Nucleus accumbens (tissue), 56 donors: Measurements from ENCODE around the gene CD180.
A peak's percentile ranks its signal among the peaks of the same experiment; 100 is the strongest.

Source experiments
- DNase-seq, 56 donors: peaks; one replicate each; lab custom pipeline; 2025; lab: John Stamatoyannopoulos, UW

Gene CD180

GRCh38 chr5:67214707-67215447 lies 18.3 kb upstream of the CD180 start:
- DNase-seq, result no peak

- DNase-seq, result no peak
These were observed 17.4 kb upstream of the CD180 start for GRCh38 chr5:67214036-67214435.

- DNase-seq, result no peak
These were observed 15.3 kb upstream of the CD180 start for GRCh38 chr5:67211926-67212325.

GRCh38 chr5:67209141-67209771 lies 12.7 kb upstream of the CD180 start:
- DNase-seq, result peak in 46 of 56 donors; percentile 7 to 76 (median 38)

DNA sequence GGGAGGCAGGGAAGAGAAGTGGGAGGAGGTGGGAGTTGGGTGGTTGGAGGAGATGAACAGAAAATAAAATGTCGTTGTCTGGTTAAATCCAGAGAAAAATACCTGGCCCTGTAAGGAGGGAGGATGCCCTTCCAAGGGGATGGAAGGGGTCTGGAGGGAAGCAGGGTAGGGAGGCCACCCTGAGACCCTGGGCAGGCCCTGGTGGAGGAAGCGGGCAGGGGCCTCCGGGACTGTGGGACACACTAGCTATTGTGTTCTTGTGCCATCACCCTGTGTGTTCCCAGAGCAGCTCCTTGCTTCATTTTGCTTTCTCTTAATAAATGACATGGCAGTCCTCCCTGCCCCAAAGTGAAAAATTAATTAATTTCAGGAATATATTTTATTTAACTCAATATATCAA lies 11.8 kb upstream of the CD180 start:
- no peak for DNase-seq

- DNase-seq, result no peak
These were observed 10.3 kb upstream of the CD180 start for GRCh38 chr5:67206929-67207328.

DNA sequence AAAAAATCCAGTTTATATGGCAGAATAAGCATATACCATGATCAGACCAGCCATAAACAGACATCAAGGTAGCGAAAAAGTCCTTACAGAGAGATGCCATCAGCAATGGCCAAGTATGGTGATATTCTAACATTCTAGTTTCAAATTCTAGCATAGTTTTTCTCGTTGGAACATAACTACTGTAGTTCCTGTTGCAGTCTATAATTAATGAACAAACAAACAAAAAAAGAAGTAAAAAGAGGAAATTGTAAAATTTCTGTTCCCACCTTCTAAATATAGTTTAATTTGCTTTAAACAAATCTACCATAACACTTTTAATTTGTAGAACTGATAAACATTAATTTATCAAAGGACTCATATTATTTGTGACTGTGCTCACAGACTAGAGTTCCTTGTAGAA lies 9.9 kb upstream of the CD180 start:
- DNase-seq, result no peak

DNA sequence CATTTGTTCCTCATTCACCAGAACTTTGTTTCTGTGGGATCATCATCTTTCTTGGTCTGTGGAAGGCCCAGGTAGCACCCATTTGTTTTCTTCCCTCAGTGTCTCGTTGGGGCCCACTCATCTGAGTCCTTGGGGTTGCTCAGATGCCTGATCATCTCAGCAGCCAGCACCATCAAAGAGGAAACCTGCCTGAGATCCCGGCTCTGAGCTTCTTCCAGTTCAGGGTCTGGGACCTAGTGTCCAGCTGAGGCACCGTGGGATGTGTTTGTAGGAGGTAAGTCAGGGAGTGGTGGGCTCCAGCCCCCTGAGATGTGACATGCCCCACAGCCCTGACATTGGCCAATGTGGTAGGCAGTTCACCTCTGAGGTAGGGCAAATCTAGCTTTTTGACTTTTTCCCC lies 9.4 kb upstream of the CD180 start:
- no peak for DNase-seq

DNA sequence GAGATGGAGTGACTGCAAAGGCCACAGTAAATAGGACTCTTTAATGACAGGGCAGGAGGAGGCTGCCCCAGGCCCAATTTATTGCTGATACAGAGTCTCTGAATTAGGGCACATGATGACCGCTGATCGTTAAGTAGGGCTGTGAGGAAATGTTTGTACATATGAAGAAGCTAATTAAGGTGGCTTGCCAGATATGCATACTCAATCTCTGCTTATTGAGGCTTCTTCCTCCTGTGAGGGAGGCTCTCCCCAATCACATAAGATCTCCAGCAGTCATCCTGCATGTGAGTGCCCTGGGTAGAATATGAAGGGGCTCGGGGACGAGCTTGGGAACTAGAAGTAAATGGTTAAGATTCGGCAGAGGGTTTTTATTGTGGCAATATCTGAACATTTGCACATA lies 8.2 kb upstream of the CD180 start:
- DNase-seq, result no peak

DNA sequence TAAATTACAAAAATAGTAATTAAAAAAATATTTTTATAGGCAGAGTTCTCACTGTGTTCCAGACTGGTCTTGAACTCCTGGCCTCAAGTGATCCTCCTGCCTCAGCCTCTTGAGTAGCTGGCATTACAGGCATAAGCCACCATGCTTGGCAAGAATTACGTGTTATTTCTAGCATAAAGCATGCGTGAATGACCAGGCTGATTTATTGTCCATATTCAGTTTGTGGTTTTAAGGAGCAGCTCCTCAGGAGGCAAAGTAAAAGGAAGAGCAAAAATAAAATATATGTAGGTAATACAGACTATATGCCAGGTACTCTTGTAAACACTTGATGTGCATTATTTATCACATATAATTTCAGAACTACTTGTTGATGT lies 7.1 kb upstream of the CD180 start:
- DNase-seq, result no peak

- DNase-seq, result no peak
These were observed 6.2 kb upstream of the CD180 start for GRCh38 chr5:67202828-67203227.

GRCh38 chr5:67201897-67202549 lies 5.4 kb upstream of the CD180 start:
- no peak for DNase-seq

DNA sequence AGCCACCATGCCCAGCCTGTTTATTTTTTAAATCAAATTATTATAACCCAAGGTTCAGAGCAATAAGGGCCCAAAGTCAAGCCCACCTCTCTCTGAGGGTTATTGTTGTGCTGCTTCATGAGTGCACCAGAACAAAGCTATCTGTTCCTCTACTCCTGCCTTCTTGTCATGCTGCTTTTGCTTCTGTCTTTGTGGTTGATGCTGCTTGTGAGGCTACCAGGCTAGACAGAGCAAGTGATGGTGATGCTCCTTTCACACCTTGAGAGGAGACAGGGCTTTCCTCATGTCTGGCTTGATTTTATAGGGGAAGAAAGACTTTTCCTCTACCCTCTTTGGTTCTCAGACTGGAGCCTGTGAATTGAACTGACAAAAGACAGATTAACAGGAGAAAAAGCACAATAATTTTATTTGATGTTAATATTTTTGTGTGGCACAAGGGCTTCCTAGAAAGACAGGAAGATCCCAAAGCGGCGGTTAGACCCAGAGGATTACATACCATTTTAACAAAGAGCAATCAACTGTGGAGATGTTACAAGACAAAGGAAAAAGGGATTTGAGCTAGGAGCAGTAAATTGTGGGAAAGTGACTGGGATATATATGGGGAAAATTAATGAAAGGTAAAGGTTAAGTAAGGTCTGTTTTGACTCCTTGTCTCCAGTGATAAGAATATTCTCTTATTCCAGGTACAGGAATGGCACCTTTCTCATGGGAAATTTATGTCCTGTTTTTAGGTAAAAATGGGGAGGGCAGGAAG lies 4.4 kb upstream of the CD180 start:
- DNase-seq, result no peak

DNA sequence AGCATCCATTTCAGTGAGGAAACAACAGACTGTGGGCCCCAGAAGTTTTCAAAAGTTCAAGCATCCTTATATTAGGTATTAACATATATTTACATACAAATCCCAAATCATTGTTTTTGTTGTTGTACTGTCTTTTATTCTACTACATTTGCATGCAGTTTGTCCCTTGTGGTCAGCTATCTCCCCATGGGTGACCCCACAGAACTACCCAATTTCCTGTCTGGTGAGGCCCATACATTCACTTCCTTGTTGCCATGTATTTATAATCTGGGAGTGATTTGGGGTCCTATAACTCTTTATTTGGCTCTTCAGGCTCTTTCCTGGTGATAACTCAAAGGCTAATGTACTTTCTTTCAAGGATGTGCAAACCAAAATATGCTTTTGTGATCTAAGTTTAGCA lies 3.3 kb upstream of the CD180 start:
- no peak for DNase-seq

GRCh38 chr5:67198917-67199316 lies 2.3 kb upstream of the CD180 start:
- no peak for DNase-seq

DNA sequence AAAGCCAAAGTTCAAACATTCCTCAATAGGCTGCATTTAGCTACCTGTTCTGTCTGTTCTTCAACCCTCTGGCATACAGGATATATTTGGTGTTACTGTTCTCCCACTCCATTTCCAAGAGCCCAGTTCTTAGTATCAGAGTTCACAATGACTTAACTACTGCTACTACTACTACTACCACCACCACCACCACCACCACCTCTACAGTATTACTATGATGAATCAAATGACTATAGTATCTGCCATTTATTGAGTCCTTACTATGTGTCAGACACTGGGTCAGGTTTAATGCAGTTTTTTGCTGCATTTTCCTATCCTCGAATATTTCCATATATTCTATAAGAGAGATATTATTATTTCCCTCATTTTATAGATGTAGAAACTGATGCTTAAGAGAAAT lies 937 bp upstream of the CD180 start:
- no peak for DNase-seq

GRCh38 chr5:67195406-67196275 lies 958 bp downstream of the CD180 start:
- peak in 3 of 56 donors; percentile 11 to 29 (median 17) for DNase-seq

DNA sequence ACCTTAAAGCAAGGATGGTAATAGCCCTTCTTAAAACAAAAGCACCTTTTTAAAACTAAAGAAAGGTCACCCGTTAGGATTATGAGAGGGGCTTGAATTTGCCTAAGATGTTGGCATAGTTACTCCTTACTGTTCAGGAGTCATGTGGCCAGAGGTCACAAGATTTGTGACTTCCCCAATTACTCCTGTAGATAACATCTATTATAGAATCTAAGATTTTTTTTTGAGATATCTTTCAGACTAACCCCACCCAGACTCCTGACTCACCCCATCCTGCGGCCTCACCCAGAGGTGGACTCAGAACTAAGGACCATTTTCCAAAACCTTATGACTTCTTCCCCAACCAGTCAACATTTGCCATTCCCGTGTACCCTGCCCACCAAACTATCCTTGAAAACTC lies 2.4 kb downstream of the CD180 start:
- no peak for DNase-seq

- DNase-seq, result peak in 2 of 56 donors; percentile 16 to 29
These were observed 3.2 kb downstream of the CD180 start for GRCh38 chr5:67193439-67193807.

GRCh38 chr5:67192719-67193438 lies 3.7 kb downstream of the CD180 start:
- peak in 3 of 56 donors; percentile 5 to 8 (median 6) for DNase-seq
